NK-92 treated with Interleukin-12 subunit alpha and Interleukin-12 subunit beta, amount 100 ng/mL, for 24 hours (cell line): ENCODE measurements around the gene ALAS2.
A peak's percentile ranks its signal among the peaks of the same experiment; 100 is the strongest.
"Not testable (repeated sequence)": the region's sequence is repeated elsewhere in the genome, so short reads cannot be mapped to it uniquely, and the experiment has no call there.

Experiments
- DNase-seq: peaks from one replicate; lab custom pipeline; 2025; lab: John Stamatoyannopoulos, UW

ALAS2 gene

GRCh38 chrX:55006827-55007621 is 23.8 kb downstream of the ALAS2 start:
- no peak for DNase-seq

DNA sequence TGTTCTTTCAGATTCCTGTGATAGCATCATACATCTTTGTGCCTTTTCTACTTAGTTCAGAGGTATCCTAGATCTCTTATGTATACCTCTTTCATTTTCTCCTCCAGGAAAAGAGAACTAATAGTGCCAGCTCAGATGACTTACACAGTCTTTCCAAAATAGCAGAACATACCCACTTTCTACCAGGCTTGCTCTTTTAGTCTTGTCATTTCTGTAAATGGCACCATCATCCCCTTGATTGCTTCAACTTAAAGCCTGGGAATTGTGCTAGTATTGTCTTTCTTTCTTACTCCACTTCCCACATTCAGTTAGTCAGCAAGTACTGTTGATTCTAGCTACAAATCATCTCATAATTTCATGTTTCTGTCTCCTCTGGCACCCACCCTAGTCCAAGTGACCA is 25.5 kb downstream of the ALAS2 start:
- no peak for DNase-seq

DNA sequence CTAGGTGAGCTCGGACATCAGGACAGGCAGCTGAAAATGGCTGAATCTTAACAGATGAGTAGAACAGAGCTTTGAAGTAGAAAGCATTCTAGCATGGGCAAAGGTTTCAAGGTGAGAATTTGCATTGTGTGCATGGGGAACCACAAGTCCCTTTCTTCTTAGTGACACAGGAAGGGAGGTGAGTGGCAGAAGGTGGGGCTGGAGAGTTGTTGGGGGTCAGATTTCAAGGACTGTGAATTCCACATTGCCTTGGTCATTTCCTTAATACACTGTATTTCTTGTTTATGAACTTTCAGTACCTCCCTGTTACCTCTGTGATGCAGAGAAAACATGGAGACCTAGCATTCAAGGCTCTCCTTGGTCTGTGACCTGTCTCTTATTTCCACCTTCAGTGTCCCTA is 26.5 kb downstream of the ALAS2 start:
- DNase-seq, result no peak

- peak; percentile 79 for DNase-seq
These were observed 30.8 kb downstream of the ALAS2 start, which contains the start of gene APEX2 for GRCh38 chrX:54999717-55000598. APEX2 (plus strand) TSS chrX:55000363; CDS start chrX:55000423, 60 bp downstream.

- no peak for DNase-seq
These were observed 35.2 kb downstream of the ALAS2 start for GRCh38 chrX:54995621-54996020.

- DNase-seq, result no peak
These were observed 36.0 kb downstream of the ALAS2 start for GRCh38 chrX:54994668-54995351.

DNA sequence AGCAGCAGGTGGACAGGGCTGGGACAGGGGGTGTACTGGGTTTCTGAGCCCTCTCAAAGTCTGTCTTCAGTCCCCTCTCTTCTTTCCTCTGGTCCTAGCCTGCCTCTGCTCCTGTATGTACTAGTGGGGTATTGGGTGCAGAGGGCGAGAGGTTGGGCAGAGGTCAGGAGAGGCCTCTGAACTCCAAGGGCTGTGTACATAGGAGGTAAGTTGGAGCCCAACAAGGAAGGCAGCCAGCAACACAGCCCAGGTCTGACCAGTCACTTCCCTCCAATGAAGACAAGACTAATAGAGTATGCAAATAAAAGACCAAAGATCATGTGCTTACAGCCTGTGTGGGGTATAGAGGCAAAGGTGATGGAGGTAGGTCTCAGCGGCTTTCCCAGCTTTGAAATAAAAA is 36.7 kb downstream of the ALAS2 start, which contains the start of gene PFKFB1:
TSS of gene PFKFB1 (minus strand) at position 90 of the 400 bp plus-strand sequence. CDS start 181 bp downstream, outside the sequence.
- DNase-seq, result no peak

GRCh38 chrX:54992911-54993622 is 37.7 kb downstream of the ALAS2 start:
- no peak for DNase-seq

GRCh38 chrX:54991706-54992105 is 39.1 kb downstream of the ALAS2 start:
- no peak for DNase-seq

DNA sequence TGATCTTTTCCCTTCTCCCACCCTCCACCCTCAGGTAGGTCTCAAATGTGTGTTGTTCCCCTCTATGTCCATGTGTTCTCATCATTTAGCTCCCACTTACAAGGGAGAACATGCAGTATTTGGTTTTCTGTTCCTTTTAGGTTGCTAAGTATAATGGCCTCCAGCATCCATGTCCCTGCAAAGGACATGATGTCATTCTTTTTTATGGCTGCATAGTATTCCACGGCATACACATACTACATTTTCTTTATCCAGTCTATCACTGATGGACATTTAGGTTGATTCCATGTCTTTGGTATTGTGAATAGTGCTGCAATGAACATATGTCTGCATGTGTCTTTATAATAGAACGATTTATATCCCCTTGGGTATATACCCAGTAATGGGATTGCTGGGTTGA is 47.5 kb downstream of the ALAS2 start:
- DNase-seq, result not testable (repeated sequence)

DNA sequence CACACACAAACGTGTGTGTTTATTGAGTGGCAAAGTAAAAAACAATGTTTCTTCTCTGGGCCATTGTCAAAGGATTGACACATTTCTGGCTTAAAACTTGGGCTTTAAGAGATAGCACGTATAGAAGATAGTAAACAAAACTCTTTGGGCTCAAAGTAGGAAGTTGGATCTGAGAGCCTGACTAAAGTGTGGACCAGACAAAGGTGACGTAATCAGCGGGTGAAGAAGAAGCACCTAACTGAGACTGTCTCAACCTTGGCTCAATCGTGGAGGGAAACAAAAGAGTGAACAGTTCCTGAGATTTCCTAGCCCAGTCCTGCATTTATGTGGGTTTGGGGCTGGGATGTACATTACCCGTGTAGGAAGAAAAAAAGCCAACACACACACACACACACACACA is 50.4 kb downstream of the ALAS2 start:
- no peak for DNase-seq

DNA sequence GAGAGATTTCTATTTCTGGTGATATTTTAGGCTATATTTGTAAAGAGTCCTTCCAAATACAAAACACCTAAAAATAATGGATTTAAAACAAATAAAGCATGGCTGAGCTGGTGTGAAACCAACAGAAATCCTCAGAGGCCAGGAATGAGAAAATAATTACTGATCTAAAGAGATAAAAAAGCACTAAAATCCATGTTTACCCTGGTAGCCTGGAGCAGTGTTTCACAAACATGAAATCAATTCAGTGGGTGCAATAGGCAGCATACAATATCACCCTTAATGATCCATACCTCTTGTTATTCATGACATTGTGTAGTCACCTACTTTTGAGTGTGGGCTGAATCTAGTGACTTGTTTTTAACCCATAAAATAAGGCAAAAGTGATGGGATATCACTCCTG is 51.3 kb downstream of the ALAS2 start:
- DNase-seq, result no peak

GRCh38 chrX:54978448-54978847 is 52.3 kb downstream of the ALAS2 start:
- no peak for DNase-seq

GRCh38 chrX:54977387-54977786 is 53.4 kb downstream of the ALAS2 start:
- no peak for DNase-seq

GRCh38 chrX:54964766-54965497 is 65.8 kb downstream of the ALAS2 start:
- no peak for DNase-seq

- no peak for DNase-seq
These were observed 69.0 kb downstream of the ALAS2 start for GRCh38 chrX:54961750-54962149.
